Measurements from ENCODE around the gene ADAR.

- TF ChIP-seq EZH2 (IDR thresholded peaks at IDR 0.05; ENCODE audit: insufficient read depth, poor library complexity, severe bottlenecking) (no peak), EZH2phosphoT487 (IDR thresholded peaks at IDR 0.05; ENCODE audit: insufficient read depth, low read depth) (no peak)
These were observed 8.3 kb downstream of the ADAR start for GRCh38 chr1:154599658-154600057.
